B cell (primary cell): ENCODE data around the gene TMX2. TPM values are rescaled to one million over a fixed set of nuclear protein-coding genes. Genes with fewer than 3 reads are reported as not detected.
"Not testable (repeated sequence)": the region's sequence is repeated elsewhere in the genome, so short reads cannot be mapped to it uniquely, and the experiment has no call there.

Source experiments
- ATAC-seq: fragments of 200-7000 bp; cut with Tn5 transposase; one replicate; pipeline ENCODE4 v1.10.0; 2021; ENCODE audit warnings: low read depth, mild to moderate bottlenecking, moderate number of reproducible peaks, moderate library complexity
- CTCF ChIA-PET: fragments of 350-600 bp; sonication (Branson Sonifier 250); formaldehyde crosslinking; loops from one replicate; lab custom pipeline; 2021; ENCODE audit warnings: antibody characterized with exemption, inconsistent platforms; lab: Charles Lee
- POLR2A ChIA-PET: fragments of 350-600 bp; sonication (Branson Sonifier 250); formaldehyde crosslinking; loops from one replicate; lab custom pipeline; 2021; ENCODE audit warnings: antibody characterized with exemption; lab: Charles Lee
- DNase-seq: peaks from one replicate; pipeline ENCODE4 v3.0.0; 2013
- H2AFZ ChIP-seq: 2 replicates; pipeline ENCODE4 v1.6.1; 2012; ENCODE audit warnings: mild to moderate bottlenecking, low read depth, low read length; ENCODE audit not compliant: insufficient read depth, poor library complexity, severe bottlenecking
- H3K27ac ChIP-seq, 2 donors: 1 replicate in 1 of 2; 2 replicates in 1 of 2; pipeline ENCODE4 v1.5.1; 2012 to 2013; ENCODE audit warnings: low read length in 2 of 2, mild to moderate bottlenecking in 2 of 2, moderate library complexity in 1 of 2
- H3K27me3 ChIP-seq, 4 experiments: fragments of 200-600 bp in 1 of 4; sonication (generic) in 1 of 4; replicated peaks in 1 of 4; 1 replicate in 2 of 4; 2 replicates in 2 of 4; pipeline versions ENCODE4 v1.6.1 to v1.7.0; 2013 to 2016; ENCODE audit warnings: low read length in 3 of 4, mild to moderate bottlenecking in 2 of 4, mixed read lengths in 1 of 4, moderate library complexity in 1 of 4; ENCODE audit not compliant: insufficient read depth in 4 of 4, control insufficient read depth in 3 of 4; ENCODE audit errors: control extremely low read depth in 1 of 4
- H3K36me3 ChIP-seq, 2 experiments: replicated peaks in 1 of 2; 1 replicate in 1 of 2; 2 replicates in 1 of 2; pipeline versions ENCODE4 v1.6.1 to v1.7.1; 2013; ENCODE audit warnings: low read length in 1 of 2; ENCODE audit not compliant: insufficient read depth in 2 of 2, control insufficient read depth in 1 of 2; ENCODE audit errors: control extremely low read depth in 1 of 2, extremely low read depth in 1 of 2
- H3K4me1 ChIP-seq, 2 donors: fragments of 200-600 bp in 1 of 2; sonication (generic) in 1 of 2; 1 replicate in 1 of 2; 2 replicates in 1 of 2; pipeline versions ENCODE4 v1.5.1 to v1.6.1; 2013 to 2017; ENCODE audit warnings: low read length in 2 of 2; ENCODE audit not compliant: control insufficient read depth in 2 of 2, insufficient read depth in 2 of 2
- H3K4me2 ChIP-seq: replicated peaks from 2 replicates; pipeline ENCODE3; 2012; ENCODE audit warnings: mild to moderate bottlenecking, low read depth, low read length; ENCODE audit not compliant: poor library complexity, severe bottlenecking
- H3K4me3 ChIP-seq, 5 experiments: fragments of 200-600 bp in 1 of 5; sonication (generic) in 1 of 5; 1 replicate in 3 of 5; 2 replicates in 2 of 5; pipeline versions ENCODE4 v1.5.1 to v1.7.0; 2011 to 2016; ENCODE audit warnings: low read length in 4 of 5, mild to moderate bottlenecking in 4 of 5, low read depth in 2 of 5, control low read depth in 1 of 5, moderate library complexity in 1 of 5; ENCODE audit not compliant: insufficient read depth in 1 of 5; ENCODE audit errors: control extremely low read depth in 1 of 5, extremely low read depth in 1 of 5
- H3K79me2 ChIP-seq: fragments of 200-600 bp; sonication (generic); one replicate; pipeline ENCODE4 v1.6.0; 2016; ENCODE audit warnings: low read length; ENCODE audit not compliant: control insufficient read depth, insufficient read depth
- H3K9ac ChIP-seq: fragments of 200-600 bp; sonication (generic); 2 replicates; pipeline ENCODE4 v1.6.1; 2017; ENCODE audit warnings: mild to moderate bottlenecking, low read length, moderate library complexity
- H3K9me3 ChIP-seq, 3 donors: one replicate each; pipeline versions ENCODE4 v1.6.1 to v1.7.1; 2013; ENCODE audit warnings: low read length in 2 of 3; ENCODE audit not compliant: control insufficient read depth in 2 of 3, insufficient read depth in 1 of 3; ENCODE audit errors: control extremely low read depth in 1 of 3
- H4K20me1 ChIP-seq: 2 replicates; pipeline ENCODE4 v1.6.0; 2012; ENCODE audit warnings: mild to moderate bottlenecking, low read length; ENCODE audit not compliant: insufficient read depth, control insufficient read depth, poor library complexity, severe bottlenecking
- H3K27ac Mint-ChIP-seq: one replicate; pipeline ENCODE4 v1.8.0; 2021; ENCODE audit warnings: mixed read lengths
- H3K27me3 Mint-ChIP-seq: one replicate; pipeline ENCODE4 v1.8.0; 2021; ENCODE audit warnings: mixed read lengths
- H3K4me1 Mint-ChIP-seq: one replicate; pipeline ENCODE4 v1.8.0; 2021; ENCODE audit warnings: mixed read lengths
- H3K4me3 Mint-ChIP-seq: one replicate; pipeline ENCODE4 v1.8.0; 2021; ENCODE audit warnings: mixed read lengths
- H3K9me3 Mint-ChIP-seq: one replicate; pipeline ENCODE4 v1.8.0; 2022; ENCODE audit warnings: mixed read lengths; ENCODE audit not compliant: insufficient read depth
- CTCF ChIP-seq: fragments of 200-600 bp; IDR thresholded peaks from one replicate; pipeline ENCODE4 v1.8.0; 2022; ENCODE audit warnings: antibody characterized with exemption, mild to moderate bottlenecking
- EZH2 ChIP-seq: IDR thresholded peaks from 2 replicates; pipeline ENCODE4 v1.6.1; 2012; ENCODE audit warnings: borderline replicate concordance, low read depth, mild to moderate bottlenecking, moderate library complexity, low read length; ENCODE audit not compliant: insufficient read depth, poor library complexity, severe bottlenecking
- WGBS: methylation state at CpG from one replicate; pipeline ENCODE4 v1.1.5; 2013; ENCODE audit warnings: missing lambda C conversion rate; ENCODE audit not compliant: insufficient coverage; 5-methylcytosine and 5-hydroxymethylcytosine counted together
- intact Hi-C: fragments of 100-400 bp; cut with micrococcal nuclease; formaldehyde crosslinking; loops from one replicate; pipeline ENCODE4 v1.10.0; 2022
- polyA plus RNA-seq: library from polyadenylated mRNA; depleted of rRNA; stranded (reverse); fragments of >200 nt; gene quantifications from 2 replicates; pipeline ENCODE4 v1.2.3, GENCODE V29; 2012
- total RNA-seq, 2 donors: library from RNA; stranded (reverse); fragments of 120-200 nt in 1 of 2; gene quantifications; 1 replicate in 1 of 2; 2 replicates in 1 of 2; pipeline versions ENCODE4 v1.2.3 to v1.2.4, GENCODE V29; 2013 to 2022

Gene TMX2
- total and polyA plus RNA-seq, 2 donors (not counting 1 experiment from before 2014, with no cell fraction given) = 40.3 to 60.2 TPM

GRCh38 chr11:57704932-57705331, 7.5 kb upstream of the TMX2 start:
- ChIA-PET CTCF (interaction anchor here (1.2 kb wide), 1 partner anchor 95 kb away, joined by 4 read pairs; no protein-coding TSS in a partner anchor), POLR2A (no interaction called here)

GRCh38 chr11:57705432-57705831, 7.0 kb upstream of the TMX2 start:
- peaks cover 2 to 27% of the 10 kb centered on the region in 2 experiments for H3K36me3 ChIP-seq
- H3K27ac Mint-ChIP-seq, H4K20me1 ChIP-seq, H3K27ac ChIP-seq, H3K9me3 Mint-ChIP-seq, H3K4me3 ChIP-seq, H3K4me1 ChIP-seq, H3K4me3 Mint-ChIP-seq, DNase-seq, H3K9ac ChIP-seq, POLR2A ChIA-PET, intact Hi-C loops, H3K9me3 ChIP-seq, ATAC-seq, H3K27me3 ChIP-seq, H3K27me3 Mint-ChIP-seq, H3K4me2 ChIP-seq, H2AFZ ChIP-seq: not testable (repeated sequence)
- CTCF ChIA-PET = interaction anchor here (1.2 kb wide), 1 partner anchor 95 kb away, joined by 4 read pairs; no protein-coding TSS in a partner anchor
- H3K79me2 ChIP-seq = peaks cover 37% of the 10 kb centered on the region
- peaks cover 11% of the 10 kb centered on the region for H3K4me1 Mint-ChIP-seq
- 100% methylated on average over 3 of the region's 8 CpGs for WGBS

More at GRCh38 chr11:57704932-57705331, 7.5 kb upstream of the TMX2 start:
- peaks cover 2 to 30% of the 10 kb centered on the region in 2 experiments for H3K36me3 ChIP-seq
- no peak overlapping the region for H3K4me2 ChIP-seq
- H3K27ac ChIP-seq = no peak overlapping the region
- Mint-ChIP-seq H3K27ac (no peak overlapping the region), H3K9me3 (no peaks in the 10 kb centered on the region), H3K27me3 (no peaks in the 10 kb centered on the region), H3K4me1 (peaks cover 9% of the 10 kb centered on the region), H3K4me3 (no peak overlapping the region)
- H3K9me3 ChIP-seq = no peaks in the 10 kb centered on the region
- H2AFZ ChIP-seq = no peak overlapping the region
- peaks cover 32% of the 10 kb centered on the region for H3K79me2 ChIP-seq
- no CpG with 5 or more reads among the region's 6 CpGs for WGBS
- DNase-seq = no peak
- no peaks in the 10 kb centered on the region for H4K20me1 ChIP-seq
- no peaks in the 10 kb centered on the region for H3K4me1 ChIP-seq
- no peak for ATAC-seq
- no peaks in the 10 kb centered on the region for H3K27me3 ChIP-seq
- TF ChIP-seq EZH2 (no peak), CTCF (no peak)
- H3K4me3 ChIP-seq = no peak overlapping the region
- no peak overlapping the region for H3K9ac ChIP-seq
- intact Hi-C loops = no loop called here
